Activated T-helper 17 cell treated with anti-CD3 and anti-CD28 coated beads, Interleukin-2, amount 50 U/mL, for 72 hours (primary cell): ENCODE results near the gene CTSG. TPM values are rescaled to one million over a fixed set of nuclear protein-coding genes. Genes with fewer than 3 reads are reported as not detected.
A peak's percentile ranks its signal among the peaks of the same experiment; 100 is the strongest.
"Not testable (repeated sequence)": the region's sequence is repeated elsewhere in the genome, so short reads cannot be mapped to it uniquely, and the experiment has no call there.

Experiments
- ATAC-seq: fragments of 150-1000 bp; cut with Tn5 transposase; replicated peaks from 2 replicates; pipeline ENCODE4 v1.10.0; 2021; ENCODE audit warnings: mild to moderate bottlenecking, moderate library complexity
- H3K27ac Mint-ChIP-seq: one replicate; pipeline ENCODE4 v1.8.0; 2022; ENCODE audit warnings: mixed read lengths
- H3K27me3 Mint-ChIP-seq: one replicate; pipeline ENCODE4 v1.8.0; 2022; ENCODE audit warnings: mixed read lengths
- H3K36me3 Mint-ChIP-seq: one replicate; pipeline ENCODE4 v1.8.0; 2022; ENCODE audit warnings: low read depth, mild to moderate bottlenecking, mixed read lengths
- H3K4me1 Mint-ChIP-seq: one replicate; pipeline ENCODE4 v1.8.0; 2022; ENCODE audit warnings: mixed read lengths
- H3K4me3 Mint-ChIP-seq: one replicate; pipeline ENCODE4 v1.8.0; 2022; ENCODE audit warnings: mild to moderate bottlenecking, mixed read lengths
- H3K9me3 Mint-ChIP-seq: one replicate; pipeline ENCODE4 v1.8.0; 2022; ENCODE audit warnings: mixed read lengths
- total RNA-seq, 2 donors: library from RNA; stranded (reverse); gene quantifications; one replicate each; pipeline ENCODE4 v1.2.3, GENCODE V29; 2022

Gene CTSG
- total RNA-seq, result not detected

GRCh38 chr14:24576182-24576581, at the start of gene CTSG:
TSS of gene CTSG (minus strand) at chr14:24576250. CDS start at chr14:24576223, 27 bp downstream.
- Mint-ChIP-seq H3K4me1 (no peaks in the 10 kb centered on the region), H3K27ac (no peak within 1 kb of the TSS)
- ATAC-seq, result no peak

GRCh38 chr14:24613747-24614146, 37.7 kb upstream of the CTSG start:
- Mint-ChIP-seq H3K27ac (peak overlapping the region; percentile 66), H3K9me3 (peaks cover 2% of the 10 kb centered on the region), H3K4me1 (peaks cover 12% of the 10 kb centered on the region), H3K4me3 (no peak overlapping the region), H3K36me3 (no peaks in the 10 kb centered on the region), H3K27me3 (no peaks in the 10 kb centered on the region)
- ATAC-seq, result no peak

More at GRCh38 chr14:24576182-24576581, at the start of gene CTSG:
- Mint-ChIP-seq H3K36me3 (no peaks in the 10 kb centered on the region), H3K27me3 (peaks cover 8% of the 10 kb centered on the region), H3K4me3 (no peak within 1 kb of the TSS), H3K9me3 (no peaks in the 10 kb centered on the region)

GRCh38 chr14:24613241-24613640, 37.2 kb upstream of the CTSG start:
- H3K27ac Mint-ChIP-seq, result peak overlapping the region; percentile 66
- peak; percentile 20 for ATAC-seq
- H3K27me3 Mint-ChIP-seq, result no peaks in the 10 kb centered on the region
- no peaks in the 10 kb centered on the region for H3K9me3 Mint-ChIP-seq
- no peaks in the 10 kb centered on the region for H3K36me3 Mint-ChIP-seq
- H3K4me3 Mint-ChIP-seq, result no peak overlapping the region
- H3K4me1 Mint-ChIP-seq, result peaks cover 12% of the 10 kb centered on the region

- H3K27ac Mint-ChIP-seq, result no peak overlapping the region
- no peak overlapping the region for H3K4me3 Mint-ChIP-seq
- no peaks in the 10 kb centered on the region for H3K9me3 Mint-ChIP-seq
- ATAC-seq, result no peak
- H3K27me3 Mint-ChIP-seq, result no peaks in the 10 kb centered on the region
- no peaks in the 10 kb centered on the region for H3K36me3 Mint-ChIP-seq
- peaks cover 12% of the 10 kb centered on the region for H3K4me1 Mint-ChIP-seq
Measured at GRCh38 chr14:24612196-24612595, 36.1 kb upstream of the CTSG start.

- Mint-ChIP-seq H3K9me3 (no peaks in the 10 kb centered on the region), H3K4me3 (peak within 1 kb of the TSS; percentile 52), H3K27me3 (no peaks in the 10 kb centered on the region), H3K4me1 (peaks cover 20% of the 10 kb centered on the region), H3K27ac (peak within 1 kb of the TSS; percentile 44), H3K36me3 (no peaks in the 10 kb centered on the region)
- peak; percentile 79 for ATAC-seq
Measured at GRCh38 chr14:24609655-24610344, 33.8 kb upstream of the CTSG start, which contains the start of gene GZMH. TSS of gene GZMH (minus strand) at chr14:24609685. CDS start at chr14:24609613, 72 bp downstream.

GRCh38 chr14:24607635-24608514, 31.8 kb upstream of the CTSG start:
- no peak for ATAC-seq
- Mint-ChIP-seq H3K36me3 (no peaks in the 10 kb centered on the region), H3K27ac (peak overlapping the region; percentile 37), H3K27me3 (peaks cover 7% of the 10 kb centered on the region), H3K4me3 (peak overlapping the region; percentile 21), H3K4me1 (peaks cover 11% of the 10 kb centered on the region), H3K9me3 (no peaks in the 10 kb centered on the region)

- Mint-ChIP-seq H3K4me1 (peaks cover 8% of the 10 kb centered on the region), H3K9me3 (no peaks in the 10 kb centered on the region), H3K36me3 (no peaks in the 10 kb centered on the region), H3K4me3 (peak overlapping the region; percentile 21), H3K27me3 (peaks cover 7% of the 10 kb centered on the region), H3K27ac (peak overlapping the region; percentile 37)
- ATAC-seq, result peak; percentile 30
Measured at GRCh38 chr14:24607081-24607480, 31.0 kb upstream of the CTSG start.

- Mint-ChIP-seq H3K36me3 (no peaks in the 10 kb centered on the region), H3K27me3 (peaks cover 11% of the 10 kb centered on the region), H3K9me3 (no peaks in the 10 kb centered on the region), H3K4me3 (peak overlapping the region; percentile 63), H3K4me1 (peaks cover 8% of the 10 kb centered on the region), H3K27ac (peak overlapping the region; percentile 76)
- no peak for ATAC-seq
Measured at GRCh38 chr14:24606297-24606696, 30.2 kb upstream of the CTSG start.

GRCh38 chr14:24605435-24606190, 29.6 kb upstream of the CTSG start:
- no peaks in the 10 kb centered on the region for H3K9me3 Mint-ChIP-seq
- no peaks in the 10 kb centered on the region for H3K36me3 Mint-ChIP-seq
- H3K4me3 Mint-ChIP-seq, result peak overlapping the region; percentile 63
- peak; percentile 78 for ATAC-seq
- peak overlapping the region; percentile 76 for H3K27ac Mint-ChIP-seq
- H3K27me3 Mint-ChIP-seq, result peaks cover 11% of the 10 kb centered on the region
- H3K4me1 Mint-ChIP-seq, result peaks cover 8% of the 10 kb centered on the region

GRCh38 chr14:24597403-24597802, 21.4 kb upstream of the CTSG start:
- Mint-ChIP-seq H3K27ac (no peak overlapping the region), H3K4me3 (no peak overlapping the region), H3K4me1 (no peaks in the 10 kb centered on the region), H3K9me3 (peaks cover 19% of the 10 kb centered on the region), H3K27me3 (peaks cover 14% of the 10 kb centered on the region), H3K36me3 (no peaks in the 10 kb centered on the region)
- no peak for ATAC-seq

GRCh38 chr14:24595073-24595808, 19.2 kb upstream of the CTSG start:
- Mint-ChIP-seq H3K9me3 (peaks cover 18% of the 10 kb centered on the region), H3K27ac (no peak overlapping the region), H3K4me1 (no peaks in the 10 kb centered on the region), H3K36me3 (no peaks in the 10 kb centered on the region), H3K27me3 (peaks cover 8% of the 10 kb centered on the region), H3K4me3 (no peak overlapping the region)
- no peak for ATAC-seq

- Mint-ChIP-seq H3K27me3 (peaks cover 12% of the 10 kb centered on the region), H3K9me3 (peaks cover 14% of the 10 kb centered on the region)
- not testable (repeated sequence) for H3K36me3 Mint-ChIP-seq, H3K4me3 Mint-ChIP-seq, ATAC-seq, H3K27ac Mint-ChIP-seq, H3K4me1 Mint-ChIP-seq
Measured at GRCh38 chr14:24591004-24591403, 15.0 kb upstream of the CTSG start.

- not testable (repeated sequence) for H3K4me3 Mint-ChIP-seq, H3K9me3 Mint-ChIP-seq, ATAC-seq, H3K4me1 Mint-ChIP-seq, H3K27me3 Mint-ChIP-seq, H3K36me3 Mint-ChIP-seq, H3K27ac Mint-ChIP-seq
Measured at GRCh38 chr14:24584402-24584801, 8.4 kb upstream of the CTSG start.

- H3K27me3 Mint-ChIP-seq, result peaks cover 5% of the 10 kb centered on the region
- H3K4me3 Mint-ChIP-seq, result no peak overlapping the region
Measured at GRCh38 chr14:24578558-24578957, 2.5 kb upstream of the CTSG start.

More at GRCh38 chr14:24578558-24578957, 2.5 kb upstream of the CTSG start:
- Mint-ChIP-seq H3K9me3 (no peaks in the 10 kb centered on the region), H3K27ac (no peak overlapping the region), H3K4me1 (no peaks in the 10 kb centered on the region), H3K36me3 (no peaks in the 10 kb centered on the region)
- no peak for ATAC-seq
